ENCODE results near the gene RRP9.

The RRP9 gene

DNA sequence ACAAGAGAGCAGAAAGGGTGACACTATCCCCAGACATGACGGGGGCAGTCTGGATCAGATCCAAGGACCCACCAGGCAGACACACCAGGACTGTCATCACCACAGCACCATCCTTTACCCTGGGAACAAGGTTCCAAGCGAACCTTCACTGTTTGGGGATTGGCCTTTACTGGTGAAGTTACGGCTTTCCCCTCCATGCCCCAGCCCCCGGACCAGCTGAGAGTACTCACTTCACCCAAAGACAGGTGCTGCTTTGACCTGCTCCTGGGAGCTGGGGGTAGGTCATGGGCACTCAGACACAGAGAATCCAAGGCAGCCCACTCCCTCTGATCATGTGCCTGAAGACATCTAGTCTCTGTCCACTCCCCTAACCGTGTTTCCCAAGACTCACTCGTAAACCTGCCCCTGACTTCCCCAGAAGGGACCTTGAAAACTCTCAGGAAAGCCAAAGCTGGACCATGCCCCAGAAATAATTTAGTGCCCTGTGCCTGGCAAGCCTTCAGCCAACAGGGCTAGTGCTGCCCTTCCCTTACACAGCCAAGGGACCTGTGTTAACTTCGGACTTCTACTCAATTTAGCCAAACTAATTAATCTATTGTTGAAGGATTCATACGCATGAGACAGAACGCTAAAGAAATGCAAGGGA, 2.8 kb downstream of the RRP9 start:
- TF ChIP-seq, protein P1, sequence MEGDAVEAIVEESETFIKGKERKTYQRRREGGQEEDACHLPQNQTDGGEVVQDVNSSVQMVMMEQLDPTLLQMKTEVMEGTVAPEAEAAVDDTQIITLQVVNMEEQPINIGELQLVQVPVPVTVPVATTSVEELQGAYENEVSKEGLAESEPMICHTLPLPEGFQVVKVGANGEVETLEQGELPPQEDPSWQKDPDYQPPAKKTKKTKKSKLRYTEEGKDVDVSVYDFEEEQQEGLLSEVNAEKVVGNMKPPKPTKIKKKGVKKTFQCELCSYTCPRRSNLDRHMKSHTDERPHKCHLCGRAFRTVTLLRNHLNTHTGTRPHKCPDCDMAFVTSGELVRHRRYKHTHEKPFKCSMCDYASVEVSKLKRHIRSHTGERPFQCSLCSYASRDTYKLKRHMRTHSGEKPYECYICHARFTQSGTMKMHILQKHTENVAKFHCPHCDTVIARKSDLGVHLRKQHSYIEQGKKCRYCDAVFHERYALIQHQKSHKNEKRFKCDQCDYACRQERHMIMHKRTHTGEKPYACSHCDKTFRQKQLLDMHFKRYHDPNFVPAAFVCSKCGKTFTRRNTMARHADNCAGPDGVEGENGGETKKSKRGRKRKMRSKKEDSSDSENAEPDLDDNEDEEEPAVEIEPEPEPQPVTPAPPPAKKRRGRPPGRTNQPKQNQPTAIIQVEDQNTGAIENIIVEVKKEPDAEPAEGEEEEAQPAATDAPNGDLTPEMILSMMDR (IDR thresholded peaks at IDR 0.05; ENCODE audit: low read depth, low read length) = no peak
- DNase-seq (ENCODE audit: extremely low read depth, low read depth) = no peak

DNA sequence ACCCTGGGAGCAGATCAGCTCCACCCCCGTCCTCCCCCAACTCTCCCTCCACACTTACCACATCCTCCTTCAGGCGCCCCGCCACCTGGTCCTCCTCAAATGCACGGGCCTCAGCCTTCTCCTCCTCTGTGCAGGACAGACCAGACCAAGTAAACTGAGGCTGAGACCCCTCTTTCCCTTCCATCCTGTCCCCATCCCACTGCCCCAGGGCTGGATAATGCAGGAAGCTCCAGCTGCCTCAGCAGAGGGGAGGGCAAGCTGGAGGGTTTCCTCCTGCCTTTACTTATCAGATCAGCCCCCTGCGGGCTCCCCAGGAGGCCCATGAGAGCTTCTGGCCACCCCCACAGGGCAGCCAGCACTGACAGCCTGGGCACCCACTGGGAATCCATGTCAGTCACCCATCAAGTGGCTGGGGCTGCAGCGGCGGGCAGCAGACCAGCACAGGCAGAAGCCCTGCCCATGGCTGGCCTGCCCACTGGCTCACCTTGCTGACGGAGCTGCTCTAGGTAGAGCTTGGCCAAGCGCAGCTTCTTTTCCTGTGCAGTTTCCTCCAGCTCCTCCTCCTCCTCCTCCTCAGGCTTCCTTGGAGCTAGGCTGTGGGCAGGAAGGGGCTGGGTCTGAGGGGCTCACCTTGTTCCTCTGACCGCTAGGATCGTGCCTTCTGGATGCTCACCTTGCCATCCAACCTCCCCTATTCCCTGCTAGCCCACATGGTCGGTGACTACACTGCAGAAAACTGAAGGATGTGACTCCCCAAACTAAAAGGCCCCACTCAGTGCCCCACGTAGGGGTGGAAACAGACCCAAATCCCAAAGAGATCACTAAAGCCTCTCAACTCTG, 3.9 kb downstream of the RRP9 start:
- TF ChIP-seq, protein P1 (IDR thresholded peaks at IDR 0.05; ENCODE audit: low read depth, low read length) = no peak
- no peak for DNase-seq (ENCODE audit: extremely low read depth, low read depth)

DNA sequence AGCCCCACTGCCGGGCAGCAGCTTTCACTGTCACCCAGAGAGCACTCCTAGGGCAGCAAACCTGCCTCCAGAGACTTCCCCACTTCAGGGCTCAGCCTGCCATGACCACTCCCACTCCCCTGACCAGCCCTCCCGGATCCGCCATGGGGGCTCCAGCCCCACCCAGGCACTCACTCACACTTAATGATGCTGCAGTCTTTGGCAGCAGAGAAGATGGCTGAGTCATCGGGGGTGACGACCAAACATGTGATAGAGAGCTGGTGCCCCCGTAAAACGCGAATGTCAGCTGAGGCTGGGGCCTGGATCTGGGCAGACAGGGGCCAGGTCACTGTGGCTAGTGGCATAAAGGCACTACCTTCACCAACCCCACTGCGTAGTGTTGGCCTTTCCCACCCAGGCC, 4.7 kb downstream of the RRP9 start:
- DNase-seq (ENCODE audit: extremely low read depth, low read depth) = no peak
- TF ChIP-seq, protein P1 (IDR thresholded peaks at IDR 0.05; ENCODE audit: low read depth, low read length) = no peak

DNA sequence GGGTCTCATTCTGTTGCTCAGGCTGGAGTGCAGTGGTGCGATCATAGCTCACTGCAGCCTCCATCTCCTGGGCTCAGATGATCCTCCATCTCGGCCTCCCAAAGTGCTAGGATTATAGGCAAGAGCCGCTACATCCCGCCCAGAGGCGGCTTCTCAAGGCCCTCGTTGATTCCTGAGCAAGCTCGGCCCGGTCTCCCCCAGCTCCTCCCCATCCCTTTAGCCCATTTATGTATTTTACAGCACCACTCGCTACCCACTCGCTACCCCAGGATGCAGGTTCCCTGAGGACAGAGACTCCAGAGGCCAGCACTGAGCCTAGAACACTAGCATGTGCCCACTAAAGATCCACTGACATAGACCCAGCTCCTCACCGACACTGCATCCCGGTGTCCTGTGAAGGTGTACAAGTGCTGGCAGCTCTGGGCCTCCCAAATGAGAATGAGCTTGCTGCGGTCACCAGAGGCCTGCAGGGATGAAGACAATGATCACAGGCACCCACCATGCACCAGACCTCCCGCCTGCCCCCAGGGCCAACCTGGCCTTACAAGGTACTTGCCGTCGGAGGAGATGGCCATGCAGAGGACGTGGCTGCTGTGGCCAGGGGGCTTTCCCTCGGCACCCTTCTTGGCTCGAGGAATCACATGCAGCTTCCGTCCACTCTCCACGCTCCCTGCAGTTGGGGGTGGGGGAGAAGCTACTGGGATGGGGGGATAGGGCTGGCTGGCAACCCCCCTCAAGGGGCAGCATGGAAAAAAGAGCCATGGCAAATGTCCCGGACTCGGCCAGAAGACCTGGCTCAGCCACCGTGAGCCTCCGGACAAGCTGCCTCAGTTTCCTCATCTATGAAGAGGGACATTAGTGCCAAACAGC, 5.6 kb downstream of the RRP9 start:
- TF ChIP-seq, protein P1 (IDR thresholded peaks at IDR 0.05; ENCODE audit: low read depth, low read length) = no peak
- DNase-seq (ENCODE audit: extremely low read depth, low read depth) = no peak

DNA sequence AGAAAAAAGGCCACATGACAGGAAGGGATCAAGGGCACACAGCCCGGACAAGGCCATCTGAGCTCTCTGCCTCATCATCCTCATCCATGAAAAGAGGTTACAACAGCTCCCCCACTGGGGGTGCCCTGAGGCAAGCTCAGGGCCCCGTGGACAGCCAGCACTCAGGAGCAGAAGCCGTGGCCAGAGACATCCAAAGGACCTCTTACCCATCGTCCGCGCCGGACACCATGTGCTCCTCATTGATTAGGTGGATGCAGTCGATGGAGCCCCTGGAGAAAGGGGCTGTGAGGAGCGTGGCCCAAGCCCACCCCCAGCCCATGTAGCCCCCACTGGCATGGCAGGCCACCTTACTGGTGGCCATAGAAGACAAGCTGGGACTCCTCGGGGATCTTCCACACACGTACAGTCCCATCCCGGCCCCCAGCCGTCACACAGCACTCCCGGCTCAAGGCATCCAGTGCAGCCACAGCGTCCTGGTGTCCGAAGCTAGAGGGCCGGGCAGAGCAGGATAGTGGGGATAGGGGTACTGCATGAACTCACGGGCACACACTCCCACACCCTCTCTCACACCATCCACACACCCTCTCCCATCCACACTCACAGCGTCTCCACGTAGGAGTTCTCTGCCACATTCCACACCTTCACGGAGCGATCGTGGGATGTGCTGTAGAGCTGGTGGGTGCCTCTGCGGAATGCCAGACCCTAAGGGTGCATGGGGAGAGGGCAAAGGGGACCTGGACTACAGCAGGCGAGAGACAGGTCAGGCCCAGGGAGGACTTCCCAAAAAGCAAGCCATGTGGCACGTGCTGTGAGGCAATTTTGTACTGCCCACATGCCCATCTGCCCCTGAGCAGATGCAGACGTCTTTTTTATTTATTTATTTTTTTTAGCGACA, 6.5 kb downstream of the RRP9 start:
- TF ChIP-seq, protein P1 (IDR thresholded peaks at IDR 0.05; ENCODE audit: low read depth, low read length) = no peak
- DNase-seq (ENCODE audit: extremely low read depth, low read depth) = no peak

DNA sequence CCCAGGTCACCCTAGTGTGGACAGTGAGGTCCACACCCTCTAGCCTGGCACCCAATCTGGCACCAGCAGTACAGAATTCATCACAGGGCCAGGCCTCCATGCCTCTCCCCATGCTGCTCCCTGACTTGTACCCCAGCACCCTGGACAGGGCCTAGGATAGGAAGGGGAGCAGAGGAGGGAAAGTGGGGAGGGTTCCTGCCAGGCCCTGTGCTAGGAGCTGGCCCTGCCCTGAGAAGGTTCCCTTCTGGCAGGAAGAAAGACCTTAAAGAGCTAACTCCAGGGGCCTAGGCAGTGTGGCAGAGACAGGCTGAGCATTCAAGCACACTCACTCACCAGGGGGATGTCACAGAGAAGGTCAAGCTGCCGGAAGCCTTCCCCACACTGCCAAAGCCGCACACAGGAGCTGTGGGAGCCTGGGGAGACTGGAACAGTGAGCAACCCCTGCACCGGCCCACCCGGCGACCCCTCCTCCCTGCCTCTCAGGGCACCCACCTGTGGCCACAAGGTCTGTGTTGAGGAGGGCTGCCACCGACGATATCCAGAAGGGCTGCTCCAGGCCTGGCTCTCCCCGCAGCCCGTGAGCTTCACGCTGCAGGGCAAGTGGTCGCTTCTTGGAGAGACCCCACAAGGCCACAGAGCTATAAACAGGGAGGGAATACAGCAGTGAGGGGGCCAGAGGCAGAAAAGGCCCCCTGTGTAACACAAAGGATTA, 7.4 kb downstream of the RRP9 start:
- DNase-seq (ENCODE audit: extremely low read depth, low read depth) = no peak
- TF ChIP-seq, protein P1 (IDR thresholded peaks at IDR 0.05; ENCODE audit: low read depth, low read length) = no peak

Data from AG09319 (cell line).